Neural crest cell (in vitro differentiated cells): ENCODE results near the gene SLC1A3. TPM values are rescaled to one million over a fixed set of nuclear protein-coding genes. Genes with fewer than 3 reads are reported as not detected.

Source experiments
- DNase-seq: peaks from one replicate; pipeline ENCODE4 v3.0.0; 2021; ENCODE audit warnings: low read depth, mixed read lengths, low spot score
- H3K27ac Mint-ChIP-seq: one replicate; pipeline ENCODE4 v1.8.0; 2021; ENCODE audit warnings: mild to moderate bottlenecking, mixed read lengths; ENCODE audit not compliant: unreplicated experiment
- H3K27me3 Mint-ChIP-seq: 2 replicates; pipeline ENCODE4 v1.8.0; 2021; ENCODE audit warnings: low read depth, mild to moderate bottlenecking, mixed read lengths
- H3K36me3 Mint-ChIP-seq: 2 replicates; pipeline ENCODE4 v1.8.0; 2021; ENCODE audit warnings: low read depth, mild to moderate bottlenecking, mixed read lengths
- H3K4me1 Mint-ChIP-seq: 2 replicates; pipeline ENCODE4 v1.8.0; 2021; ENCODE audit warnings: mixed read lengths
- H3K4me3 Mint-ChIP-seq: one replicate; pipeline ENCODE4 v1.8.0; 2021; ENCODE audit warnings: mild to moderate bottlenecking, mixed read lengths
- H3K9me3 Mint-ChIP-seq: 2 replicates; pipeline ENCODE4 v1.8.0; 2021; ENCODE audit warnings: mixed read lengths
- CTCF ChIP-seq: fragments of 200-600 bp; sonication (generic); conservative IDR thresholded peaks from 2 replicates; pipeline ENCODE4 v1.5.0; 2021; ENCODE audit warnings: antibody characterized with exemption, mild to moderate bottlenecking
- total RNA-seq: library from RNA; stranded (reverse); gene quantifications from 2 replicates; pipeline ENCODE4 v1.2.1, GENCODE V29; 2021

SLC1A3 gene
- total RNA-seq, 1 donor from 2014 or later = 26.5 TPM

- TF ChIP-seq CTCF = no peak
- H3K27ac Mint-ChIP-seq = no peak overlapping the region
- no peak overlapping the region for H3K4me3 Mint-ChIP-seq
- H3K27me3 Mint-ChIP-seq = no peaks in the 10 kb centered on the region
- H3K36me3 Mint-ChIP-seq = peaks cover 4% of the 10 kb centered on the region
- peaks cover 10% of the 10 kb centered on the region for H3K4me1 Mint-ChIP-seq
- H3K9me3 Mint-ChIP-seq = peaks cover 3% of the 10 kb centered on the region
- DNase-seq = no peak
Measured at GRCh38 chr5:36596247-36596646, 10.2 kb upstream of the SLC1A3 start.

GRCh38 chr5:36596756-36597155 lies 9.7 kb upstream of the SLC1A3 start:
- H3K9me3 Mint-ChIP-seq = peaks cover 3% of the 10 kb centered on the region

GRCh38 chr5:36598045-36598444 lies 8.4 kb upstream of the SLC1A3 start:
- Mint-ChIP-seq H3K36me3 (peaks cover 4% of the 10 kb centered on the region), H3K4me1 (peaks cover 6% of the 10 kb centered on the region), H3K9me3 (peaks cover 3% of the 10 kb centered on the region), H3K4me3 (no peak overlapping the region), H3K27ac (no peak overlapping the region), H3K27me3 (no peaks in the 10 kb centered on the region)
- DNase-seq = no peak
- TF ChIP-seq CTCF = no peak

More at GRCh38 chr5:36596756-36597155, 9.7 kb upstream of the SLC1A3 start:
- H3K4me1 Mint-ChIP-seq = peaks cover 6% of the 10 kb centered on the region
- peaks cover 4% of the 10 kb centered on the region for H3K36me3 Mint-ChIP-seq
- no peak for DNase-seq
- H3K27ac Mint-ChIP-seq = no peak overlapping the region
- TF ChIP-seq CTCF = no peak
- no peak overlapping the region for H3K4me3 Mint-ChIP-seq
- no peaks in the 10 kb centered on the region for H3K27me3 Mint-ChIP-seq

- TF ChIP-seq CTCF = no peak
- H3K4me3 Mint-ChIP-seq = no peak overlapping the region
- no peaks in the 10 kb centered on the region for H3K27me3 Mint-ChIP-seq
- H3K4me1 Mint-ChIP-seq = peaks cover 20% of the 10 kb centered on the region
- DNase-seq = no peak
- peaks cover 4% of the 10 kb centered on the region for H3K36me3 Mint-ChIP-seq
- peaks cover 3% of the 10 kb centered on the region for H3K9me3 Mint-ChIP-seq
- no peak overlapping the region for H3K27ac Mint-ChIP-seq
Measured at GRCh38 chr5:36599986-36600779, 6.2 kb upstream of the SLC1A3 start.

GRCh38 chr5:36600917-36601527 lies 5.4 kb upstream of the SLC1A3 start:
- Mint-ChIP-seq H3K9me3 (peaks cover 3% of the 10 kb centered on the region), H3K4me1 (peaks cover 29% of the 10 kb centered on the region), H3K27me3 (no peaks in the 10 kb centered on the region), H3K27ac (no peak overlapping the region), H3K36me3 (peaks cover 4% of the 10 kb centered on the region), H3K4me3 (no peak overlapping the region)
- TF ChIP-seq CTCF = no peak
- no peak for DNase-seq
